Neural progenitor cell (in vitro differentiated cells): ENCODE data around the gene PTPRK.

Source experiments
- EZH2 ChIP-seq: fragments of 200-600 bp; sonication (generic); IDR thresholded peaks from 2 replicates; pipeline ENCODE4 v1.6.1; 2017; ENCODE audit warnings: antibody characterized with exemption, mild to moderate bottlenecking, moderate library complexity
- EZH2phosphoT487 ChIP-seq: fragments of 200-600 bp; sonication (generic); IDR thresholded peaks from 2 replicates; pipeline ENCODE4 v1.6.1; 2017; ENCODE audit warnings: antibody characterized with exemption
- TF ChIP-seq, protein P1 (sequence below): fragments of 200-600 bp; sonication (generic); IDR thresholded peaks from 2 replicates; pipeline ENCODE4 v1.5.1; 2017; ENCODE audit warnings: antibody characterized with exemption, mild to moderate bottlenecking

DNA sequence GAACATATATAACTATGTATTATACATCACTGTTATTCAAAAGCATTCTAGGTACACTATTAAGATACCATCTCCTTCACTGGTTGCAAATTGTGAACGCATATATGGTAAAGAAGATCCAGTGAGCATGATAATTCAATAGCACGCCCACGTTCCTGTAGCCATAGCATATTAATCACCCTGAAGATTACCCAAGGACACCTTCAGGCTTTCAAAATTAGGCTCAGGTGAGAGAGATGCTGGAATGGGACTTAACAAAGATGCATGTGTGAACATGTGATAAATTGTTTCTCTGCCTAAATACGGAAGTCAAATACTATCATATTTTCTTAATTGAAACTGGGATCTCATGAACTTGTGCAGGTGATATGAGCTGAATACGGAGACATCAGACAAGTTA is 303.5 kb downstream of the PTPRK start:
- TF ChIP-seq, protein P1, sequence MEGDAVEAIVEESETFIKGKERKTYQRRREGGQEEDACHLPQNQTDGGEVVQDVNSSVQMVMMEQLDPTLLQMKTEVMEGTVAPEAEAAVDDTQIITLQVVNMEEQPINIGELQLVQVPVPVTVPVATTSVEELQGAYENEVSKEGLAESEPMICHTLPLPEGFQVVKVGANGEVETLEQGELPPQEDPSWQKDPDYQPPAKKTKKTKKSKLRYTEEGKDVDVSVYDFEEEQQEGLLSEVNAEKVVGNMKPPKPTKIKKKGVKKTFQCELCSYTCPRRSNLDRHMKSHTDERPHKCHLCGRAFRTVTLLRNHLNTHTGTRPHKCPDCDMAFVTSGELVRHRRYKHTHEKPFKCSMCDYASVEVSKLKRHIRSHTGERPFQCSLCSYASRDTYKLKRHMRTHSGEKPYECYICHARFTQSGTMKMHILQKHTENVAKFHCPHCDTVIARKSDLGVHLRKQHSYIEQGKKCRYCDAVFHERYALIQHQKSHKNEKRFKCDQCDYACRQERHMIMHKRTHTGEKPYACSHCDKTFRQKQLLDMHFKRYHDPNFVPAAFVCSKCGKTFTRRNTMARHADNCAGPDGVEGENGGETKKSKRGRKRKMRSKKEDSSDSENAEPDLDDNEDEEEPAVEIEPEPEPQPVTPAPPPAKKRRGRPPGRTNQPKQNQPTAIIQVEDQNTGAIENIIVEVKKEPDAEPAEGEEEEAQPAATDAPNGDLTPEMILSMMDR: no peak
- TF ChIP-seq EZH2 (no peak), EZH2phosphoT487 (no peak)
